Measurements from ENCODE around the gene SLC2A1.

The SLC2A1 gene

GRCh38 chr1:42886800-42887199, 71.9 kb downstream of the SLC2A1 start:
- in situ Hi-C loops (cut with HindIII; ENCODE audit: low pct_ligation_motif_present, low pct_unique_long_range_greater_than_20kb, low sequenced_read_pairs) = no loop called here
- no peak for DNase-seq

GRCh38 chr1:42886046-42886739, 72.5 kb downstream of the SLC2A1 start:
- in situ Hi-C loops (cut with HindIII; ENCODE audit: low pct_ligation_motif_present, low pct_unique_long_range_greater_than_20kb, low sequenced_read_pairs) = no loop called here
- DNase-seq = no peak

- in situ Hi-C loops (cut with HindIII; ENCODE audit: low pct_ligation_motif_present, low pct_unique_long_range_greater_than_20kb, low sequenced_read_pairs) = no loop called here
- no peak for DNase-seq
These were observed 78.3 kb downstream of the SLC2A1 start for GRCh38 chr1:42880384-42880783.

GRCh38 chr1:42877380-42877779, 81.3 kb downstream of the SLC2A1 start:
- in situ Hi-C loops (cut with HindIII; ENCODE audit: low pct_ligation_motif_present, low pct_unique_long_range_greater_than_20kb, low sequenced_read_pairs) = no loop called here
- DNase-seq = no peak

- in situ Hi-C loops (cut with HindIII; ENCODE audit: low pct_ligation_motif_present, low pct_unique_long_range_greater_than_20kb, low sequenced_read_pairs) = no loop called here
- DNase-seq = no peak
These were observed 82.7 kb downstream of the SLC2A1 start for GRCh38 chr1:42876009-42876408.
